GM21576 (cell line): ENCODE measurements around the gene SMYD4.
"Not testable (repeated sequence)": the region's sequence is repeated elsewhere in the genome, so short reads cannot be mapped to it uniquely, and the experiment has no call there.

Experiments used
- ATAC-seq: cut with Tn5 transposase; IDR thresholded peaks from one replicate; pipeline ENCODE4 v1.9.1; 2021; ENCODE audit warnings: mild to moderate bottlenecking, moderate library complexity; ENCODE audit not compliant: unreplicated experiment

SMYD4 gene

GRCh38 chr17:1758807-1759206 is 70.9 kb downstream of the SMYD4 start:
- ATAC-seq = no peak

GRCh38 chr17:1755827-1756262 is 73.9 kb downstream of the SMYD4 start:
- ATAC-seq = no peak

GRCh38 chr17:1755252-1755826 is 74.4 kb downstream of the SMYD4 start:
- no peak for ATAC-seq

GRCh38 chr17:1754430-1755112 is 75.1 kb downstream of the SMYD4 start:
- ATAC-seq = no peak

GRCh38 chr17:1753767-1754429 is 75.8 kb downstream of the SMYD4 start:
- no peak for ATAC-seq

GRCh38 chr17:1752425-1753262 is 77.1 kb downstream of the SMYD4 start:
- no peak for ATAC-seq

- no peak for ATAC-seq
Observed at GRCh38 chr17:1750628-1751027, 79.1 kb downstream of the SMYD4 start.

GRCh38 chr17:1746975-1747543 is 82.6 kb downstream of the SMYD4 start:
- no peak for ATAC-seq

GRCh38 chr17:1745513-1746020 is 84.1 kb downstream of the SMYD4 start:
- no peak for ATAC-seq

- ATAC-seq = no peak
Observed at GRCh38 chr17:1744551-1745512, 84.9 kb downstream of the SMYD4 start.

- ATAC-seq = no peak
Observed at GRCh38 chr17:1743088-1743439, 86.6 kb downstream of the SMYD4 start.

- no peak for ATAC-seq
Observed at GRCh38 chr17:1742371-1743087, 87.2 kb downstream of the SMYD4 start, which contains the start of gene SERPINF2. Gene SERPINF2 (plus strand): TSS chr17:1742871. CDS start chr17:1744996, 2,125 bp downstream.

- not testable (repeated sequence) for ATAC-seq
Observed at GRCh38 chr17:1741899-1742298, 87.8 kb downstream of the SMYD4 start.

GRCh38 chr17:1737531-1738291 is 92.0 kb downstream of the SMYD4 start:
- ATAC-seq = no peak

GRCh38 chr17:1736348-1737281 is 93.1 kb downstream of the SMYD4 start:
- ATAC-seq = no peak

GRCh38 chr17:1735834-1736347 is 93.8 kb downstream of the SMYD4 start:
- ATAC-seq = no peak

GRCh38 chr17:1735418-1735817 is 94.3 kb downstream of the SMYD4 start:
- no peak for ATAC-seq
